ENCODE data around the gene CDH4. TPM values are rescaled to one million over a fixed set of nuclear protein-coding genes. Genes with fewer than 3 reads are reported as not detected.

Gene CDH4
- polyA plus RNA-seq, 1 donor: 1.2 TPM

DNA sequence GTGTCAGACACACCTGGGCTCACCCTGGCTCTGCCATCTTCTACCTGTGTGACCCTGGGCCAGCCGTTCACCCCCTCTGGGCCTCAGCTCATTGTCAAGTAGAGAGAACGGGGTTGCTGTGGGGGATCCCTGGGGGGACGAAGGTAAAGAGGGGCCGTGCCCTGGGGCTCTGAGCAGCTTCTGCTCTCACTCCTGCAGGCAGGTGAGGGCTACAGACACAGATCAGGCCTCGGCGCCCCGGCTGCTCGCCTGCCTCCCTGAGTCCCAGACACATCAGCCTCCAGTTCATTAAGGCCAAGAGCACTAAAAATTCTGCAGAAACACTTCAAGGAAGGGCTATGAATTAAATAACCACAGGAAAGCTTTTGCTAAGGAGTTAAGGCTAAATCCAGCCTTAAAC lies 394.4 kb downstream of the CDH4 start:
- no peak for DNase-seq (ENCODE audit: low read depth)

DNA sequence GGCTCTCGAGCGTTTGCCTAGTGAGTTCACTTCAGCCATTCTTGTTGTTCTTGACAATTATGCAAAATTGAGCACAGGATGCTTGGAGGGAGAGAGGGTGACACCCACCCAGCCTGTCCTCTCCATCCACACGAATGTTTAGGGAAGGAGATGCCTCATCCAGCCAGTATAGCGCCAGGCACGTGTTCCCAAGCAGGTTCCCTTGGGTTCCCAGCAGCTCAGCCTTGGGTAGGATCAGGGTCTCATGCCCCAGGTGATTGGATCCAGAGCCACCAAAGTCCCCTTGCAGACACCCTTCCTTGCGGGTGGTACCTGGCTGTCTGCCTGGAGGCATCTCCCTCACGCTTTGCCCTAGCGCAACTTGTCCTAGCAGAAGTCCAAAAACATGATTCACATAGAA lies 394.9 kb downstream of the CDH4 start:
- DNase-seq (ENCODE audit: low read depth): no peak

DNA sequence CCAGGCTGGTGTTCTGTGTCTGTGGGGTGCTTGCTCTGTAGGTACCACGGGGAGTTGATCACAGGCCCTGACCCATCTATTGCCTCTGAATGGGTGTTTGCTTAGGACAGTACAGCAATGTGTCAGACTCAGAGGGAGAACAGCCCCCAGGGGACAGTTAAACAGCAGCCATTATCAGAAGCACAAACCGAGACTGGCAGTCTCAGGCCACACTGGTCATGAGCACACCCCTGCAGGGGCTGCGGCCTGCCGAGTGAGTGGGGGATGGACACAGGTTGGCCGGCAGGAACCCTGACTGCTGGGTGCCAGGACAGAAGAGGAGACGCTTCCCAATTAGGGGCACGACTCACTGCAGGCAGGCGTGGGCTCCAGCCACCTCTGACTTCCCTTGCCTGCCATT lies 395.6 kb downstream of the CDH4 start:
- DNase-seq (ENCODE audit: low read depth): no peak

DNA sequence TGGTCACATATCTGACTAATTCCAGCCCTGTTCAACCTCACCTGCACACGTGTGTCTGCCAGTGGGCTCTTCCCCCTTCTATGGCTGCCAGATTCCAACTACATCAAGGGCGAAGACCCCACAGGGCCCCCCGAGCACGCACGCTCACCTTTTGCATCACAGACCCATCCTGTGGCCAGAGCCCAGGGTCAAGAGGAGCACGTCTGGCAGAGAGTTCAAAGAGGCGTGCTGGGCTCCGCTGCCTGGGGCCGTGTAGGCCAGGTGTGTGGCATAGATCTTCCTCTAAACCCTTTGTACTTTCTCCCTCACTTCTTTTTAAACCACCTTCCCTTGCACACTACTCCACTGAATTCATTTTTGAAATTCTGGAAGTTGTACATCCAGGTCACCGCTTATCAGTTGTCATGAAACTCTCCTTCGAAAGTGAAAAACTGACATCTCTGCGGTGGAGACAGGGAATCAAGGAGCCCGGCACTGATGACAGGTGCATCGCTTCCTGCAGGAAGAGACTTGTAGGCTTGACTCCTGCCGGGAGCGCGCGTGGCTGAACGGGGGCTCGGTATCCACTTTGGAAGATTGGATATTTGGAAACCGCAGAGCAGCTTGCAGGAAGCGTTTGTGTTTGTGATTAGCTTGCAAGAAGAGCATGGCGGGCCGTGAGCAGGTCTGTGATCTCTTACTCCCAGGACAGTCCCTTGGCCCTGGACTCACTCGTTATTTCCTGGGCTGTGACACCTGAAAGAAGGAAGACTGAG lies 397.2 kb downstream of the CDH4 start:
- DNase-seq (ENCODE audit: low read depth): no peak

DNA sequence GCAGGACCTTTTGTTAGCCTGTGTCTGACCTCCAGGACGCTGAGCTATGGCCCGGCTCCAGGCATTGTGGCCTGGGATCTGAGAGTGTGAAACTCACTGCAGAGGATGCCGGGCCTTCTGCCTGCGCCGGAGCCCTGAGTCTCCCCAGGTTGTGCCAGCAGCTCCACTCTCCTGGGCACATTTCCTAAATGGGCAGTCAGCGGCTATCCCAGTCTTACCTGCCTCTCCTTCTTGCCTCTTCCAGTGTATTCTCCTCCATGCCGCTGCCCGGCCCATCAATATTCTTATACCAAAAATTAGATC lies 397.8 kb downstream of the CDH4 start:
- no peak for DNase-seq (ENCODE audit: low read depth)

DNA sequence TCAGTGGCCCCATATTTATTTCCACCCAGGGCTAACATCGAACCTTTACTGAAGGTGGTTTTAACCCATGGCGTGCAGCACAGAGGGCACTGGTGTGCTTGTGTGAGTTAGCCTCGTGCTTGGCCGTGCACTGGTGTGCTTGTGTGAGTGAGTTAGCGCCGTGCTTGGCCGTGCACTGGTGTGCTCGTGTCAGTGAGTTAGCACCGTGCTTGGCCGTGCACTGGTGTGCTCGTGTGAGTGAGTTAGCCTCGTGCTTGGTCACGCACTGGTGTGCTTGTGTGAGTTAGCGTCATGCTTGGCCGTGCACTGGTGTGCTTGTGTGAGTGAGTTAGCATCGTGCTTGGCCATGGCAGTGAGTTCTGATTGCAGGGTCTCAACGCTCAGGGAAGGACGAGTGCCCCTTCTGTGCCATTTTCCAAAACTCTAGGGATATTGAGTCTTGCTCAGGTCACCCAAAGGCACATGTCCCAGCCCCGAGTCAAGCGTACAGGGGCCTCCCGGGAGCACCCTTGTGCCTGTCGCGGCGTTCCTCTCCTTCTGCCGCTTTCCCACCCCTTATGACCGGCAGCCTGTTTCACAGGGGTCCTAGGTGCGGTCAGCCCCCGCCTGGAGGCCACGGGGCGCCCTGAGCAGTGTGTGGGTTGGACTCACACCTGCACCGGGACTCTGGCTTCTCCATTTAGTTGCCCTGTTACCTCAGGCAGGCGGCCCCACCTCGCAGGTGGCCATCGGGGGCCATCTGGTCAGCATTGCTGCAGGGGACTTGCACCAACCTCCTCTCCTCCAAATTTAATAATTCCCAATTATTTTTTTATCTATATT lies 399.1 kb downstream of the CDH4 start:
- no peak for DNase-seq (ENCODE audit: low read depth)

DNA sequence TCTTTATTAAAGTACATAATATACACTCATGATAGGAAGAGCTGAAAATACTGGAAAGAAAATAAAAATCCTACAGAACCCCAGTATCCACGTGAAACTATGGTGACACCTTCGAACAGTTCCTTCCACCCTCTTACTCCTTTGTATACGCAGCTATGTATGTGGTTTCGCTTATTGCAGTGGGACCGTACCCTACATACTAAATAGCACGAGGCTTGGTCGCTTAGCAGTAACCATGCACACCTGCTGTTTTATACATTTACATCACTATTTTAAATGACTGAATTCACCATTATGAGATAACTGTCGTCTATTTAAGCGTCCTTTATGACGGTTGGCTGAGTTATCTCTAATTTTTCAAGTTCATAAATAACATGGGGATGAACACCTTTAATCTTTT lies 400.1 kb downstream of the CDH4 start:
- DNase-seq (ENCODE audit: low read depth): no peak

DNA sequence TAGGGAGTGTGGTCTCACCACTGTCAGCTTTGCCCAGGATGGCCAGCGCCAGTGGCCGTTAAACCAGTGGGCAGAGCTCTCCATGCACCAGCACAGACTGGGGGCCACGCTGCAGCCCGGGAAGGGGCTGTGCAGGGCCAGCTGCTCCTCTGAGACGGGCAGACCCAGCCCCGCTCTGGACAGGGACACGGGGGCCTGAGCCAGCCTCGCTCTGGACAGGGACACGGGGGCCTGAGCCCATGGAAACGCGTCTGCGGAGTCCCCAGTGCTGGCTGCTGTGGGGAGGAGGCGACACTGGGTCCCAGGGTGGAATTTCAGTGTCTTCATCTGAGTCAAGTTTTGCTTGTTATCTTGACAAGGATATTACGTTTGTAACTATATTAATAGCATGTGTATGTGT lies 402.7 kb downstream of the CDH4 start:
- DNase-seq (ENCODE audit: low read depth): no peak

DNA sequence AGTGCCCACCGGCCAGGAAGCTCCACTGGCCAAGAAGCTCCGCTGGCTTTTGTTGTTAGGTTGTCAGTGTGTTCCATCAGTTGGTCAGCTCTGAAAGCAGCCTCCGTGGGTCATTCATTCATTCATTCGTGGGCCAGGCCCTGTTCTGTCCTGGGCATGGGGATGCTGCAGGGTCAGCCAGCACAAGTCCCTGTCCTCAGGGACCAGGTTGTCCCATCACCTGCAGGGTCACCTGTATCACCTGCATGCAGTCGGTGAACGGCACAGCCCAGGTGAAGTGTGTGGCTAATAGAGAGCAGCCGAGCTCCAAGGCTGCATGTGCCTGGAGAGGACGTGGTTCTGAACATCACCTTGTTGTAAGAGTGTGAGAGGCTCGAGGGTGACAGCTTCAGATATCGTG lies 403.5 kb downstream of the CDH4 start:
- no peak for DNase-seq (ENCODE audit: low read depth)

DNA sequence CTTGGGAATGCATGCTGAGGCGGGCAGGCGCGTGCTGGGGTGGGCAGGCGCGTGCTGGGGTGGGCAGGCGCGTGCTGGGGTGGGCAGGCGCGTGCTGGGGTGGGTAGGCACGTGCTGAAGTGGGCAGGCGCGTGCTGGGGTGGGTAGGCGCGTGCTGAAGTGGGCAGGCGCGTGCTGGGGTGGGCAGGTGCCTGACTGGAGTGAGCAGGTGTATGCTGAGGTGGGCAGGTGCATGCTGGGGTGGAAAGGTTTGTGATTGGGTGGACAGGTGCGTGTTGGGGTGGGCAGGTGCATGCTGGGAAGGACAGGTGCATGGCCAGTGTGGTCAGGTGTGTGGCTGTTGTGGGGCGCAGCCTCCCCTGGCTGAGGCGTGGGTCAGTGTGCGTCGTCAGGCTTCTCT lies 404.1 kb downstream of the CDH4 start:
- DNase-seq (ENCODE audit: low read depth): no peak

DNA sequence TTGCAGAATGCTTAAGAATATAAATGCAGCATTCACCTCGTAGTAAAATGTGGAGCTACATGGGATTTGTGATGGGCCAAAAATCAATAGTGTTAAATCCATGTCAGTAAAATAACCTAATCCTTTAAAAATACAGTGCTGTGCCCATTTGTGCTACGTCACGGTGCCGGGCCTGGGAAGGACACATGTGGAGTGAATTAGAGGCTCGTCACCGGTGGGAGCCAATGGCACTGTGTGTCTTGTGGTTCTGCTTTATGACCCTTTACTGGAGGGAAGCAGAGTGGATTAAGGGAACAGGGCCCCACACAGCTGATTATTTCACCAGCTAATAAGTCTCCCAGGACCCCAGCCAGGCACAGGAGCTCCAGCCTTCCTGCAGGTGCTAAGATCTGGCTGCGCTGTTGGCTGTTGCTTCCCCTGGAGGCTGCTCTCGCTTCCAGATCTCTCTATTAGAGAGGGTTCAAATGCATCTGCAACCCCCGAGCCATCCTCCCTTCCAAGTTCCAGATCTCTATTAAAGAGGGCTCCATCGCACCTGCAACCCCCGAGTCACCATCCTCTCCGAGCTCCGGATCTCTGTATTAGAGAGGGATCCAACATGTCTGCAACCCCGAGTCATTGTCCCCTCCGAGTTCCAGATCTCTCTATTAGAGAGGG lies 405.8 kb downstream of the CDH4 start:
- DNase-seq (ENCODE audit: low read depth): no peak

DNA sequence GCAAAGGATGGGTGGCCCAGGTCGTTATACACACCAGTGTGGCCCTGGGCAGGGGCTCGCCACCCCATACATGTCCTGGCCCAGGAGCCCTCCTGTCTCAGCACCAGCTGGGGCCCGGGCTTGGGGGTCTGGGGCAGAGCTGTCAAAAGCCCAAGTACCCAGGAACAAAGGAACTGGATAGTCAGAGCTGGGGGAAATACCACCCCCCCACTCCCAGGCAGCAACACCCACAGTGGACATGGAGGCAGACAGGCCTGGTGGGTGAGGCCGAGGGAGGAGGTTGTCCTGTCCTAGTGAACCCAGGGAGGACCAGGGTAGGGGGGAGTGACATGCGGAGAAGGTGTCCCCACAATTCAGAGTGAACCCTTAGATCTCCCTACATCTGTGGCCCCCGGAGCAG lies 406.5 kb downstream of the CDH4 start:
- DNase-seq (ENCODE audit: low read depth): no peak

DNA sequence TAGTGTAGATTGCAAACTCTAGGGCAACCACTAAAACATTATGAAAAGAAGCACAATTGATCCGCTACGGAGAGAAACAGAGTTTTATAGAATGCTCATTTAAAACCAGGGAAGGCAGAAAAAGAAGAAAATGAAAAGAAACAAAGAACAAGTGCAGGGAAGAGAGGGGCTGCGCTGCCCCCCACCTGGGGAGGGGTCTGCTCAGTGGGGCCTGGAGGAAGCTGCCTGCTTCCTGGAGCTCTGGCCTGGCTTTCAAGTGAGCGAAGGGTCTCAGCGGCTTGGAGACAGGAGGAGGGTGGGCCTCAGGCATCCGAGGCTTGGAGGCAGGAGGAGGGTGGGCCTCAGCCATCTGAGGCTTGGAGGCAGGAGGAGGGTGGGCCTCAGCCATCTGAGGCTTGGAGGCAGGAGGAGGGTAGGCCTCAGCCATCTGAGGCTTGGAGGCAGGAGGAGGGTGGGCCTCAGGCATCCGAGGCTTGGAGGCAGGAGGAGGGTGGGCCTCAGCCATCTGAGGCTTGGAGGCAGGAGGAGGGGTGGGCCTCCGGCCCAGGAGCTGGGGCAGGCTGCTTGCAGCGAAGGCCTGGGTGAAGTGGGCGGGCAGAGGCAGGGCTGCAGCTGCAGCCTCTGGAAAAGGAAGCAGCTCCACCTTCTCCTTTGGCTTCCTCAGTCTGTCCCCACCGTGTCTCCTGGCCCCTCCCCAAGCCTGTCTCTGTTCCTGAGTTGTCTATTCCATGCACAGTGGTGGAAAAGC lies 407.4 kb downstream of the CDH4 start:
- peak; percentile 43 for DNase-seq (ENCODE audit: low read depth)

DNA sequence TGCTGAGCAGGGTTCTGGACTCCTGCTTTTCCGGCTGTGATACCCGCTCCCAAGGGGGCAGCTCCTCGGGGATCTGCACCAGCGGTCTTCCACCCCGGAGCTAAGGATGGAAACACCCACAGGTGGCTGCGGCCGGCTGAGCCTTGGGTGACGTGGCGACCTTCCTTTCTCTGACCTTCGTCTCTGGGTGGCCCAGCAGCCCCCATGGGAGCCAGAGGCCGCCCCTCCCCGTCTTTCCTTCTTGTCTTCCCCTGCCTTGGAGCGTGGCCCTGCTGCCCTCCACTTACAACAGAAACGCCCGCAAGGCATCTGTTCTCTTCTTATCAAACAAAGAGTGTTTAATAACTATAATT lies 407.9 kb downstream of the CDH4 start:
- no peak for DNase-seq (ENCODE audit: low read depth)

DNA sequence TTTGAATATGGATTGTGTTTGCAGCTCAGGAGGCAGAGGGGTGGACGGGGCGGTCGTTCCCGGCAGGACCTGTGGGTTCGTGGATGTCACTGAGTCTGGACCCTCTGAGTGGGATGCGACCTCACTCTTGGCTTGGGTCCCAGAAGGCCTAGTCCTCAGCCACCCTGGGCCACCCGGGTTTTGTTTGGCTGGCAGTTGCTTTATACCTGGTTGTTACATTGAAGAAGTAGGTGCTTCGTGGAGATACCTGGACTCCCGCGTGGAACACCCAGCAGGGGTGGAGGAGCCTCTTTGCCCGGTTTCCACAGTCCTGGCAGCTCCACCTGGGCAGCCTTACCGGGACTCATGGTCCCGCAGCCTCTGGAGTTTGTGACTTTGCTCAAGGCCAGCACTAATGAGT lies 408.5 kb downstream of the CDH4 start:
- no peak for DNase-seq (ENCODE audit: low read depth)

DNA sequence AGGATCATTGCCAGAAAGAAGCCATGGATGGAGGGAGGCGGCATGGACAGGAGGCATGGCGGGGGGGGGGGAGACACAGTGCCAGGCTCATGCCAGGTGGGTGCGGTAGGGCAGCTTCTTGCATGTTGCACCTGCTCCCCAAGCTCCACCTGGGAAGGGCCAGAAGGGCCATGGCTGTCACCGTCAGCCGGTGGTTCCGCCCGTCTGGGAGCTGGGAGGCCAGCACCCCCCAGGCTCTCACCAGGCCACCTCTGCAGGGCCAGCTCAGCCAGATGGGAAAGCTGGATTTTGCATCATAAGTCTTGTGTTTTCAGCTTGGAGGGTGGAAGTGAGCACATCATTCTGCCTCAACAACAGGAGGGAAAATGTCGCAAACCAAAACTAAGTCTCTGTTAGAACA lies 409.0 kb downstream of the CDH4 start:
- DNase-seq (ENCODE audit: low read depth): no peak

DNA sequence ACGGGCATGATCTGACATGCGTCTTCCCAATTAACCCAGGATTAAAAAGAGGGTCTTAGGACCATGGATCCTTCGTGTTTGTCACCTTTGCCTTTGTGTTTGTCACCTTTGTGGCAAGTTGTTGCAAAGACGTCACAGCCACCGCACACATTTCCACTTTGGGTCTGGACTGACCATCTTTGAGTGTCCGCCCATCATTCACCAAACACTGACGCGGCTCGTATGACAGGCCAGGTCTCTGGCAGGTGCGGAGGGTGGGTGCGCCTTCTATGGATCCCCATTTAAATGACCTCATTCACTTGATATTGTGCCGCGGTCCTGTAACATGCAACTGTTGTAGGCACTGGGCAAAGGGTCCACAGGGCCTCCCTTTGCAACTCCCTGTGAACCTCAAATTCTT lies 409.5 kb downstream of the CDH4 start:
- DNase-seq (ENCODE audit: low read depth): no peak

DNA sequence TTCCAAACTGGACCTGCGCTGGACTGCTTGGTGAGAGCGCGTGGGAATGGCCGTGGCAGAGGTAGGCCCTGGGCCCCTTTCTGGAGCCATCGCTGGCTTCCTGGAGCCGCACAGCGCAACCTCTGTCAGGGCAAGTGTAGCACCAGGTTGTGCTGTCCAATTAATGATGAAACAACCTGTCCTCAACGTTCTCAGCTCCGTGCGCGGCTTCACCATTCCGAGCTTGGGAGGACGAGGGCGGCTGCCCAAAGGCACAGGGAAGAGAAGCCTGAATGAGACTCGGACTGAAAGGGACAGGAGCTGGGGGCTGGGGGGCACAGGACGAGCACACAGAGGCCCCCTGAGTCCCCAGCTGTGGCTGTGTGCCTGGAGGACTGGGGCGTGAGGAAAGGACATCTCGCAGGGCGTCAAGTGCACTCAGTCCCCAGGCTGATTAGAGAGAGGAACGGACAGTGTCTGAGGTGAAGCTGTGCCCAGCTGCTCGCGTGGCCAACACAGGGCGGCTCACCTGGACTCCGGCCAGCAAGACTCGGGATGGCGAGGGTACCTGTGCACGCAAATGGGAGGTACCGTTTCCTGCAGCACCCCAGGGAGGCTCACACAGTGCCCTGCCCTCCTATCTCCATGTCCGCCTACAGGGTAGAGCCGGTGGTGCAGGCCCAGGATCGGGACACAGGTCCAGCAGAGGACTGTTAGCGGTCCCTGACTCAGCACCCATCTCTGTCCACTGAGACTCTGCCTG lies 410.3 kb downstream of the CDH4 start:
- no peak for DNase-seq (ENCODE audit: low read depth)

DNA sequence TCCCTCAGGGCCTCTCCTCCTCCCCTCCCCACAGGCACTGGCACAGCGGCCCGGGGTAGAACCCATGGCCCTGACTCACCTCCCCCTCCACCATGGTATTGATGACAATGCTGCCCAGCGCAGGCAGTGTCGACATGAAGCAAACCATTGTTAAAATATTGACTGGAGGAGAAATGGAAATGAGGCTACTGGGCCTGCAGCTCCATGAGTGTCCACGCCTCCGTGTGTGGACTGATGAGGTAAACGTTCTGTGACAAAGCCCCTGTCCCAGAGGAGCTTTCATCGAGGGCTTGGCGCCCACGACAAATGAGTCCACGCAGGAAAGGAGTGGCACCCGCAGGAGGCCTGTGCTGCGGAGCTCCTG lies 410.9 kb downstream of the CDH4 start:
- DNase-seq (ENCODE audit: low read depth): no peak

DNA sequence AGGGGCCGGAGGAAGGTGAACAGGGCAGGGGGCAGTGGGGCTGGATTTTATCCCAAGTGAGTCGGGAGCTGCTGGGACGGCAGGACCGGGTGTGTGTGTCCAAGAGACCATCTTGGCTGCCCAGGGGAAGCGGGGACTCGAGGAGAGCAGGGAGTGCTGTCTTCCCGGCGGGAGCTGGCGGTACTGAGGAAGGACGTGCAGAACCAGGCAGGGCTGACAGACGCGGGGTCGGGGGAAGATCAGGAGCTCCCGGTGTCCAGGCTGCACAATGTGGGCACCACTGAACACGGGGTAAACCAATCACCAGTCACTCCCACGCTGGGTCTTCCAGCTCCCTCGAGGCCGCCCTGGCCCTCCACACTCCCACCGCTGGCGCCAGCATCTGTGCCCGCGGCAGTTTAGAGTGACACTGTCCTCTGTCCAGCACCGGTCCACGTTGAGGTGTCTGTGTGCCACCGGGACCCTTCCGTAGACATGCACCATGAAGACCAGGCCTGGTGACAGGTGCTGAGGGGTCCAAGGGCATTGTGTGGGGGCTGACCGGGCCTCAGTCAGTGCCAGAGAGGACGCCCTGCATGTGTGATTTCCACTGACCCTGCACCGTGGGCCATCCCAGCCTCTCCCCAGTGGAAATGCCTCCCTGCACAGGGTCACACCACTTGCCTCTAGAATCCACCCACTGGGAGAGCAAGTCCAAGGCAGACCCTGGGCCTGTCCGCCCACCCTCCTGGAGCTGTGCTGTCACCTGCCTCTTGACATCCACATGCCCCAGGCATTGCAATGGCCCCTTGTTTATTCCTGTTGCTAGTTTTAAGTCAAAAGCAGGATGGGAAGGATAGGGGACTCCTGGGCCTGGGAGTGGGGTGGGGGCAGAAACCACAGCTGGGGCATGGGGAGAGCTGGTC lies 411.7 kb downstream of the CDH4 start:
- DNase-seq (ENCODE audit: low read depth): no peak

Data from forelimb muscle (tissue), 1 donor.